ENCODE results near the gene P2RY12. TPM values are rescaled to one million over a fixed set of nuclear protein-coding genes. Genes with fewer than 3 reads are reported as not detected.

Gene P2RY12
- total RNA-seq, 2 donors from 2014 or later = 3.1 to 3.7 TPM

DNA sequence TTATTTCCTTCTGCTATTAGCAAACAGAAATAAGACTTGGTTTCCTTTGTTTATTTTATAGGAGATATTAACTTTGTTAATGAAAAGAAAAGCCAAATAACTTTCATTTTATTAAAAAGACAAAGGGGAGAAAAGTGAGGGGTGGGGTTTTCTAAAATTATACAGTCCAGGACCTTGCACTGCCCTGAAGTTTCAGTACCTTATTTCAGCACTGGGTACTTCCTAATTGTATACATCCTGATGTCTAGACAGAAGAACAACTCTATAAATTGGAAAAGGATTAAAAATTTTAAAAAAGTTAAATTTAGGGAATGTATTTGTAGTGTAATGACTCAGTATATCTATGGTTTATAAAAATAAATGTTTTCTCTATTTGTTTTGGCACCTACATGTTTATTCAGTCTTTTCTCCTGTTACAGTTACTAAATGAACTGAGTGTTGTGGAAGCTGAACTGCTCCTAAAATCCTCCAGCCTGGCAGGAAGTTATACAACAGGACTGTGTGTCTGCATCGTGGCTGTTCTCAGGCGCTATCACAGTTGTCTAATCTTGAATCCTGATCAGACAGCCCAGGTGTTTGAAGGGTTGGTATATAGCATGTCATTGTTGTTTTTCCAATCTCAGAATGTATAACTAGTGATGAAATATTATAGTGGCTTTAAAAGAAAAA lies 27.6 kb downstream of the P2RY12 start:
- no peak for DNase-seq (ENCODE audit: low spot score)
- intact Hi-C loops (cut with DNase I) = no loop called here

DNA sequence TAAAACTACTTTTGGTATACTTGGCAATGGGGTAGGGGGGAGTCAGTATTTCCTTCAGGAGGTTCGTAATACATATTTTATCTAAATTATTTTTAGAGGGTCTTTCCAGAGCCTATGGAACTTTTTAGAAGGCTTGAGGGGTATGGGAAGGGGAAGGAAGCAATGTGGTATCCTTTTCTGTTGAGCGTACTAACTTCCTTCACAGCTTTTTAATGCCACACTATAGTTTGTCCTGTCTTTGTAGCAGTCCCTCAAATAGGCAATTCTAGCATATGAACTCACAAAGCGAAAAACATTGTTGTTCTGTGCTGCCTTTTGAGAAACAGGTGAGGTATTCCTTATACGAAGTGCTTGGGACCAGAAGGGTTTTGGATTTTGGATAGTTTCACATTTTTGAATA lies 32.9 kb downstream of the P2RY12 start:
- intact Hi-C loops (cut with DNase I) = no loop called here
- DNase-seq (ENCODE audit: low spot score) = no peak

DNA sequence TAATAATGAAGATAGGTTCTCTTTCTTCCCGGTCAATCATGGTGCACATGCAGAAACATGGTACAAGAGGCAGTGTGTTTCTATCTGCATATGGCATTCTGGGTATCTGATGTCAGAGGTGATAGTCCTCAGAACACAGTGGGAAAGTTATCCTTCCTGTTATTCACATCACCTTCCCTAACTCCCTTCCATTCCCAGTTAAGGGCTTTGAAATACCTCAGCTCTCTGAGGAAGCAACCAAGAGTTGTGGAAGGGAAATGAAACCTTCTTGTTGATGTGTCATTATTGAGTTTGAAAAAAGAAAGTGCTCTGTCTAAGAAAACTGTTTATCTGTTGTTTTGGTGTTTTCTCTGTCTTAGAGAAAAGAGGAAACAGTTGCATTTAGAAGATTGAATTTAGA lies 33.3 kb downstream of the P2RY12 start:
- DNase-seq (ENCODE audit: low spot score) = no peak
- intact Hi-C loops (cut with DNase I) = no loop called here

DNA sequence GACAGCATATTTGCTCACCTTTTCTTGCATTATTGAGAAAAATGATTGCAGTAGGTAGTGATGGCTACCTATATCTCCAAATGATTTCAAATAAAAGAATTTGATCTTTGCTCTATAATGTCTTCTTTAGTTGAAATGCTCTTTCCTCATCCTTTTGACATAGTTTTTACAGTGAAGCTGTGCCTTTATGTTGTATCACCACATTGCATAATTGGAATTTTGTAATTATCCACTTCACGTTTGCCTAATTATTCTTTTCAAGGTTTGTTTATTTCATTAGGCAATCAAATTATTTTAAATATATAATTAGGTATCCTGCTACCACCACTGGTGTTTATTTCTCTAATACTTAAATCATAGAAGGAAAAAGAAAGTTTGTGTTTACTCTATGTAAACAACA lies 33.9 kb downstream of the P2RY12 start:
- intact Hi-C loops (cut with DNase I) = no loop called here
- no peak for DNase-seq (ENCODE audit: low spot score)

DNA sequence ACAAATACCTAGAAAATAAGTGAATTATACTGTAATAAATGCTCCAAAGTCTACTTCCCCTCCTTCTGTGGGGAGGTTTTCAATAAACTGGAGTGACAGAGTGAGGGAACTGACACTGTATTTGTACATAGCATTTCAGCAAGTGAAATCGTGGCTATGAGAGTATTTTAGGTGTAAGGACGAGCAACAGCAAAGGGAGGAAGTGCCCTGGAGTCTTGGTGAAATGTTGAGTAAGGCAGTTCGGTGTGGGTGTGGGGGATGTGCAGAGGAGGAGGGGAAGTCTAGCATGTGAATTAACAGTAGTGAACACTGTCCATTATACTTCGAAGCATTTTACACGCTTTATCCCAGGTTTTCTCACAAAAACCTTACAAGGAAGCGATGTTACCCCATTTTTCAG lies 37.1 kb downstream of the P2RY12 start:
- intact Hi-C loops (cut with DNase I) = no loop called here

DNA sequence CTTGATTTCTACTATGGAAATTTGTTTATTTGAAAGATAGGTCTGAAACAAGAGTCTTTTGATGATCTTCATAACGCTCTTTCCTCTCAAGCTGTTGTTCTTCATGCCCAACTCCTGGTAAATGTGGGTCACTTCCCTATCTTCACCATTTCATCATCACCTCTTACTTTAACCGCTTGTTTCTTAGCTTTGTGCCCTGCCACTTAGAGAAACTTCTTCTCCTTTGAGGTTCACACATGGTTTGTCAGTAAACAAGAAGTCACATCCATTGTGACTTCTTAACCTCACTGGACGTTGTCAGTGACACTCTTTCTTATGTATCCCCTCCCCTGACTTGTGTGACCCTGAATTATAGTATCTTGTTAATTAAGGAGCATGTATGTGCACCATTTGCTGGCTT lies 38.3 kb downstream of the P2RY12 start:
- DNase-seq (ENCODE audit: low spot score) = no peak
- intact Hi-C loops (cut with DNase I) = no loop called here

More for the DNA sequence above, 37.1 kb downstream of the P2RY12 start:
- no peak for DNase-seq (ENCODE audit: low spot score)

DNA sequence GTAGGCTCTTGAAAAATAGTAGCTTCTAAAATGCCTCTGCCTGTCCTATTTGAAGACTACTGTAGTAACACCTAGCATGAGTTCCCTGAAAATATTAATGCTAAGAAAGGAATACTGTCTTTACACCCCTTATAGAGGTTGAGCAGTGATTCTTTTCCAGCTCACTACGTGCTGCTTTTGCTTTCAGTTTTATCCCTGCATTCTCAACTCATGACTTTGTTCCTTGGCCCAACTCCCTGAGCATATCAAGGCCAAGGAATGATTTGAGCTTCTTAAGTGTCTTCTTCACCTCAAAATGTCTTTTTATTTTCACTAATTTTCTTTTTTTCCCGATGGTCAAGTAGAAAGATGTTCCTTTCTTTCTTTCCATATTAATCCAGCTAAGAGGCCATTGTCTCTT lies 38.7 kb downstream of the P2RY12 start:
- DNase-seq (ENCODE audit: low spot score) = no peak
- intact Hi-C loops (cut with DNase I) = no loop called here

DNA sequence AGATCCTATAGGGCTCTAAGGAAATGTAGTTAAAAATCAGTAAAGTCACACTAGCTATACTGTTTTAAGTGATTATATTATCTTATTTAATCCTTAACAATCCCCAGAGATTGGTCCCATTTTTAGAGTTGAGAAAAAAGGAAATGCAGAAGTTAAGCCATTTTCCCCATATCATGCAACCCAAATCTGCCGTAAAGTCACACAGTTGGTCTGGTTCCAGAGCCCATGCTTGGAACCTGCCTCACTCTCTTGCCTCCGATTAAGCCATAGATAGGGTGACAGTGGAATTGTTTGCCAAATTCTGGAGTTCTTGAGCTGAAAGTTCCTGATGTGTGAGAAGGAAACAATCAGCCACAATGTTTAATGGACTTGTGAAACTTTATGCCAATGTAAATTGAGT lies 52.9 kb downstream of the P2RY12 start:
- DNase-seq (ENCODE audit: low spot score) = no peak
- intact Hi-C loops (cut with DNase I) = no loop called here

DNA sequence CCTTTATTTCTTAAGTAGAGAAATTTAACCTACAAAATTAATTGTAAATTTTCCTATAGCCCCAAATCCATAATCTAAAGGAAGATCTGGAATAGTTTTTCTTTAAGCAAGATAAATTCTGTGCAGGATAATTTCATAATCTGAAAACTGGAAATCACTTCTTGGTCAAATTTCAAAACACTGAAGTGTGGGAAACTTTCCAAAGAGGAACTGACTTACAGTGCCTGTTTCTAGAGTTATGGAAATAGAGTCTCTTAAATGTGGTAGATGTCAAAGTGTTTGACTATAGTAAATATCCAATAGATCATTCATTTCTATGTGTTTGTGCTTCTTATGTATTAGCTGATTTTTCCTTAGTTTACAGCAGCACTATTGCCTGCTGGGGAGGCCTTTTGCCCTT lies 53.7 kb downstream of the P2RY12 start:
- no peak for DNase-seq (ENCODE audit: low spot score)
- intact Hi-C loops (cut with DNase I) = no loop called here

DNA sequence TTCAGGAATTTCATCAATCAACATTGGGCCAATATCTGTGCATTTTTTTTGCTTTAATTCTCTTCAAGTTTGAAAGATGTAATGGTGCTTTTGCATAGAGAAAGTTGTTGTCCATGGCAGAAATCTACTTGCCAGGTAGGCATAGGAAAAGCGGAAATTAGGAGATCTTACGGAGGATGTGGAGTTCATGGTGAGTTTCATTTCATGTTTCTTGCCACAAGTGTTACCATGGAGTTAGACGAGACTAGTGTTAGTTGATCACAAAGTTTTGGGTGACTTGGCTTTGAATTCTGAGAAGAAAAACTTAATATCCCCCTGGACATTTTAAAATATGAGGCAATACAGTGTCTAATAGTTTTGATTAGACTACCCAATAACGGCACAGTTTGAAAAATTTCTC lies 54.2 kb downstream of the P2RY12 start:
- DNase-seq (ENCODE audit: low spot score) = no peak
- intact Hi-C loops (cut with DNase I) = no loop called here

DNA sequence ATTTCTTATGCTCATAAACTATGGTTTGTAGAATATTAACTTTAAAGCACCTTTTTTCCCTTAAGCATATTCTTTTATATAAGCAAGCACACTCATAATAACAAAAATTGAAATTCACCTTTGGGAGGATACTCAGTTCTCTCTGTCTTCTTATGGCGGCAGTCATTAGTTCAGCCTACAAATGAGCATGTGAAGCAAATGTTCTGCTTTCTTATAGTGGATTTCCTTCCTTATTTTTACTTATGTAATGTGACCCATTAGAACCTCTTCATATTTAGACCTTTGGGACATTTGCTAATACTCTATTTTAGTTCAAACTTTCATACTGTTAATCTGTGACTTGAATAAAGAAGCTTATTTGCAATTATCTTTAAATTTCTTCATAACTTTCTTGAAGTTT lies 55.2 kb downstream of the P2RY12 start, which contains the start of gene P2RY13:
Gene P2RY13 (minus strand): TSS at position 187 of the 400 bp plus-strand sequence. CDS start 21 bp downstream, at position 166.
- intact Hi-C loops (cut with DNase I) = no loop called here
- DNase-seq (ENCODE audit: low spot score) = no peak

DNA sequence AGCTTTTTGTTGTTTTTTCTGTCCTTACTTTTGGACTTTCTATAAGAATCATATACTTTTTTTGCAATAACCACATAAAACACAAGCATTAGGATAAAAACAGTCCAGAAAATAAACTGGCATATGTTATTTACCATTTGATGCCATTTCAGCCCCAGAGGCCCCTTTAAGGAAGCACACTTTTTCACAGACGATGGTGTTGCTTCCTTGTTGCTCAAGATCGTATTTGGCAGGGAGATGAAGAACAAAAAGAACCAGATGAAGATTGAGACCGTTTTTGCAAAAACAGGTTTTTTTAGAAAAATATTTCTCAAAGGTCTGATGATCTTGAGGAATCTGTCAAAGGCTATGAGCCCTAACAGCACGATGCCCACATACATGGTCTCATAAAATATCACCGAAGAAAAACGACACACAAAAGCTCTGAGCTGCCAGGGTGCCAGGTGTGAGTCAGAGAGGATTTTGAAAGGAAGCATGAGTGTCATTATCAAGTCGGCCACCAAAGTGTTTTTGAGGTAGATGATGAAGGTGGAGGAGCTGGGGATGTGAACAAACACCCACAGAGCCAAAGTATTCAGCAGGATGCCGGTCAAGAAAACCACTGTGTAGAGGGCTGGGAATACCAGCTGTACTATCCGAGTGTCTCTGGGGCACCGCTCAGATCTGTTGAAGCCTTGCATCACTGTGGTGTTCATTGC lies 56.1 kb downstream of the P2RY12 start:
- DNase-seq (ENCODE audit: low spot score) = no peak
- intact Hi-C loops (cut with DNase I) = no loop called here

DNA sequence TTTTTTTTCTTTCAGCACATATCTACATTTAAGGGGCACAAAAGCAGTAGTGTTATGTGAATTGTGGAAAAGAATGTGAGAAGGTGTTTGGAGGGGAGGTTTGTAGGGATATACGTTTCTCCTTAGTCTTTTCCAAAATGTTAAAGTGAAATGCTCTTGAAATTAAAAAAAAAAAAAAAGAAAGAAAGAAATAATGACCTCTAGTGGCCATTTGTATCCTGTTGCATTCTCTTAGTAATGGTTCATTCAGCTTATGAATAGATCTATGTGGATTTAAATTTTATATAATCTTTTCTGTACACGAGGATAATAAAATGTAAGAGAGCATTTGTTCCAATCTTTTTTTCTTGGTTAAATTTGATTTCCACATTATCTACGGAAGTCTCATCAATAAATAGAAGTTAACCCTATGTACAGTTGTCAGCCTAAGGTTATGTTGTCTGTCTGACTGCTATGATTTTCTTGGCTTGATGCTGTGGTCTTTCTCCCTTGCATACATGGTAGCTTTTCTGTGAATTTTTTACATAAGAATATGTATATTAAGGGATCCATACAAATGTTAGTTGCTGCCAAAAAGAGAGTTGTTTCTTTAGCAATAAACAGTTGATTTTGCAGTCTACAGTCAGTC lies 56.9 kb downstream of the P2RY12 start:
- no peak for DNase-seq (ENCODE audit: low spot score)
- intact Hi-C loops (cut with DNase I) = no loop called here

DNA sequence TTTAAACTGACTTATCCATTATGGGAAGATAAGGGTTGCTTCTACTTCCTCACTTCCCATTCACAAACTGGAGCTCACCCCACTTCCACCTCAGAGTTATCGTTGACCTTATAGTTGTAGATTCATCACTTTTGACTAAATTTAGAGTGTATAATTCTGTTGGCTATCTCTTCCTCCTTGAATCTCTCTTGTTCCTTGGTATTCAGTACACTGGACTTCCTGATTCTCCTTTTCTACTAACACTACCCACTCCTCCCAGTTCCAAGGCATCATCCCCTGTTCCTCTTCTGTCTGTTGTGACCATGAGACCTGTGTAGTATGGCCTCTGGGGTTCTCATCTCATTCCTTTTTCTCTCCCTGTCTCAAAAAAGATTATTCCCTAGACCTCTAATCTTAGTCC lies 62.0 kb downstream of the P2RY12 start:
- intact Hi-C loops (cut with DNase I) = no loop called here
- DNase-seq (ENCODE audit: low spot score) = no peak

DNA sequence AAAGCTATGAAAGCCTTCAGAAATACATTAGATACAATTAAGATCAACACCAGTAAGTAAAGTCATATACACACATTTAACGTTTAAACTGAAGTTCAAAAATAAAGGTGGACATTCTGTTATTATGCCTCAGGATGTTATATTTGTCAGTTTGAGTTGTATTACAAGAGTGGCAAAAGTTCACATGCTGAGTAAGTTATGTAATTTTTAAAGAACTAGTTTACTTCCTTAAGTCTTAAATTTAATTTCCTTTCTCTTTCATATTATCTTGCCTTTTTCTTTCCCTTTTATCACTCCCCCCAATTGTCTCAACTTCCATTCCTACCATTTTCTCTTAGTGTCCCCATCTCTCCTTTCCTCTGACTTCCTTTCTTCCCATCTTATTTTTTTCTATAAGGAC lies 63.0 kb downstream of the P2RY12 start:
- DNase-seq (ENCODE audit: low spot score) = no peak
- intact Hi-C loops (cut with DNase I) = no loop called here

DNA sequence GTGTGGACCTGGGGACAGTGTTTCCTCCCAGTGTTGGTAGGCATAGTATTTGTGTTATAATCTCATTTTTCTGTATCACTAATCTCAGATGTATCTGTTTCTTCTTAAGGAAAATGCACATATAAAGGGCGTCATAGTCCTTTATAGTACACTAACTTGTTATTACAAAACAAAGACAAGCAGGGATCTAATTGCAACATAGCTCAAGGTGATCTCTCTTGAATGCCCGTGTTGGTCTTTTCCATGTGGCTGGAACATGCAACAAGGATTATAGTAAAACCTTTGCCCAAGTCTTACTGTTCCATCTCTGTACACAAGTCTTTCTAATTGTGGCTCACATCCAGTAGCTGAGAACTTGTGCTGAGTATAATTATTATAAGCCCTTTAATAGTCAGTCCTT lies 64.4 kb downstream of the P2RY12 start:
- no peak for DNase-seq (ENCODE audit: low spot score)
- intact Hi-C loops (cut with DNase I) = no loop called here

DNA sequence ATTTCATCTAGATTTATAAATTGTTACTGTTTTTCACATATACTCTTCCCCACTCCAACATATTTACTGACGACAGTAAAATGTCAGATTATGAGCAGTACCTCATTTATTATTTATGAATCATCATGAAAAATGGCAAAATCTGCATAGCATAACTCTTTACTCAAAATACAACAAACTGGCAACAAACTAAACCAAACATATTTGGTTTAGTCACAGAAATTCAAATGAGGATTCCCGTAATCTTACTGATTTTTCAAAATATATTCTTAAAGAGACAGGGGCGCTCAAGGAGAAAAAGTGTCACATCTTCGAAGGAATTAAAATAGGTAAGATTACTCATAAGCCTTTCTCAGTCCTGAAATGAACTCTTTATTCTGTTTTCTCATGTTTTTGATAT lies 64.9 kb downstream of the P2RY12 start:
- intact Hi-C loops (cut with DNase I) = no loop called here
- DNase-seq (ENCODE audit: low spot score) = no peak

DNA sequence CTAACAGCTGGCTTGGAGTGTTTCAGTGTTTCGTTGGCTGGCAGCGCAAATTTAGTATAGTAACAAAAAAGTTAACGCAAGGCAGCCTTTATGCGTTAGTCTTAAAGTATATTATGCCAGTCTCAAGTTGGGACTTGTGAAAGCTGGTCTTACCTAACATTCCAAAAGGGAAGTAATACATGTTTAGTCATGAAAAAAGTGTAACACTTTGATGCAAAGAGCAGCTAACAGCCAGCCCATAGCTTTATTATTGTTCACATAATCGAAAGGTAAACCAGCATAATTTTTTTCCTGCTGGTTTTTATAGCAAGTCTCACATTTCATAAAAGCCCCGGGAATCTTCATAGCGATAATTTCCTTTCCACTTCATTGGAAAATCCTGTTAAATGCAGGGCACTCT lies 65.6 kb downstream of the P2RY12 start:
- intact Hi-C loops (cut with DNase I) = no loop called here
- no peak for DNase-seq (ENCODE audit: low spot score)

DNA sequence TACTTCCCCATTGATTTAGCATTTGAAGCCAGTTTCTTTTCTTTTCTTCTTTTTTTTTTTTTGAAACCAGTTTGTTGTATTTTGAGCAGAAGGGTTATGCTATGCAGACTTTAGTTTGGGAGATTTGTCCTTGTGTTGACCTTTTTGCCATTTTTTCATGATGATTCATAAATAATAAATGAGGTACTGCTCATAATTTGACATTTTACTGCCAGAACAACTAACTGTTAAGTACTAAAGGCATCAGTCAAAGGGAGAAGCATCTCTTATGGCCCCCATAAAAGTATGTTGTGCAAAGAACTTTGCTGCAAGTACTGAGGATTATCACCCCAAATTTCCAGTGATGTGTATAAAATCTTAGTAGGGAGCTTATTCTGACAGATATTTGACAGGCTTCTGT lies 66.2 kb downstream of the P2RY12 start:
- no peak for DNase-seq (ENCODE audit: low spot score)
- intact Hi-C loops (cut with DNase I) = no loop called here

DNA sequence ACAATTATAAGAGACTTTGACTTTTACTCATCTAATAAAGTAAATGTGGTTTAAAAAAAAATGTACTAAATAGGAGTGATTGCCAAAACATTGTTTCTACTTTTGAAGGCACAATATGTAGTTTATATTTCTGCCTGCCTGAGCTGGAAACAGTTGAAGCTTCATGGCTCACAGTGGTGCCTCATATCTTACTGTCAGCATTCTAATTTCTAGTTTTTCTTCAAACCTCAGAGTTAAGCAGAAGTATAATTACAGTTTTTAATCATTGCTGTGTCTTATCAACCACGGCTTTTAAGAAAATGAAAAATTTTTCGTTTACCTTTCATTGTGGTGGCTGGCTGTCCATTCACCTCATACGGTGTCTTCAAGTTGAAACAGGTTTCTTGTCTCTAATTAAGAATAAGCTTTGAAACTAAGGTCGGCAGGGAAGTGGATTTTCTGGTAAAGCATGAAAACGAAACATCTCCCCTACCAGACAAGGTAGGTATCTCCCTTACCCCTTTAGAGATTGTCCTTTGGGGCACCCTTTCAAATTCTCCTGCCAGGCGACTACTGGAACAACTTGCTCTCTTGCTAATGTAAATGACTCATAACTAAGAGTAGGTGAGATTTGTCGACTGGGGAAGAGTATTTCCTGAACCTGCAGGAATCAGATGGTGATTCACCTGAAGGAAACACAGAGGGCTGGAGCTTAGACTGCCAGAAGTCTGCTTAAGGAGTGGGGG lies 68.1 kb downstream of the P2RY12 start, which contains the start of gene GPR87:
Gene GPR87 (minus strand): TSS at position 554 of the 725 bp plus-strand sequence. CDS start 16,720 bp downstream, outside the sequence.
- intact Hi-C loops (cut with DNase I) = no loop called here
- no peak for DNase-seq (ENCODE audit: low spot score)
